OCI-LY7 (cell line): ENCODE data around the gene PACS1.

Experiments
- CTCF ChIP-seq: fragments of 200-600 bp; sonication (generic); conservative IDR thresholded peaks from 2 replicates; pipeline ENCODE4 v1.5.1; 2014; ENCODE audit warnings: mild to moderate bottlenecking, antibody characterized with exemption, low read length, moderate library complexity, mixed read lengths
- EZH2phosphoT487 ChIP-seq: fragments of 200-600 bp; sonication (generic); IDR thresholded peaks from 2 replicates; pipeline ENCODE4 v1.6.1; 2018; ENCODE audit warnings: low read depth, borderline replicate concordance, mild to moderate bottlenecking, mixed run types, antibody characterized with exemption, low read length, moderate library complexity, mixed read lengths

GRCh38 chr11:66072518-66072917 lies 2.4 kb downstream of the PACS1 start:
- TF ChIP-seq CTCF (no peak), EZH2phosphoT487 (no peak)
